ENCODE data around the gene CRYGC. TPM values are rescaled to one million over a fixed set of nuclear protein-coding genes. Genes with fewer than 3 reads are reported as not detected.

CRYGC gene
- total and polyA plus RNA-seq, 2 of the 8 experiments (the other 6 are each of a cell fraction or from before 2014, with no cell fraction given): not detected

GRCh38 chr2:208174144-208174543 is 44.5 kb upstream of the CRYGC start:
- Histone ChIP-seq H3K79me2 (ENCODE audit: control insufficient read depth in 1 of 2, insufficient read depth in 2 of 2, low read length in 2 of 2) (no peaks in the 10 kb centered on the region), H3K4me1 (replicated peaks in 1 of 4; ENCODE audit: control insufficient read depth in 3 of 4, insufficient read depth in 4 of 4, low read length in 3 of 4) (peaks cover 0 to under 1% (median 0%) of the 10 kb centered on the region in 4 experiments; a peak in 2 of 7 replicates), H3K36me3 (ENCODE audit: control insufficient read depth in 2 of 4, insufficient read depth in 4 of 4, low read length in 3 of 4) (no peaks in the 10 kb centered on the region), H3K18ac (ENCODE audit: extremely low read depth, low read length) (no peak overlapping the region), H2BK120ac (replicated peaks; ENCODE audit: low read depth, low read length) (no peak overlapping the region), H4K91ac (replicated peaks; ENCODE audit: insufficient read length, low read length) (no peak overlapping the region), H2BK5ac (ENCODE audit: low read depth, low read length) (no peak overlapping the region), H2BK12ac (ENCODE audit: low read depth, low read length) (no peak overlapping the region), H3K23me2 (ENCODE audit: low read depth, low read length) (peaks cover 3% of the 10 kb centered on the region; the same call in 1 of the 2 replicates), H3K23ac (ENCODE audit: insufficient read length) (no peak overlapping the region), H3K27me3 (replicated peaks in 1 of 4; ENCODE audit: control insufficient read depth in 3 of 4, extremely low read depth in 1 of 4, insufficient read depth in 3 of 4, low read length in 3 of 4) (no peaks in the 10 kb centered on the region), H3K79me1 (ENCODE audit: low read depth, low read length) (no peaks in the 10 kb centered on the region), H3K4me3 (ENCODE audit: extremely low read depth in 1 of 4, insufficient read depth in 2 of 4, low read depth in 3 of 4, low read length in 4 of 4) (no peak overlapping the region), H3K14ac (ENCODE audit: insufficient read length) (no peak overlapping the region), H2AK5ac (ENCODE audit: low read depth, low read length) (no peak overlapping the region), H4K8ac (ENCODE audit: extremely low read depth, insufficient read depth, low read length) (no peak overlapping the region), H2BK15ac (ENCODE audit: low read length) (no peak overlapping the region), H3K4me2 (ENCODE audit: insufficient read depth in 1 of 2, low read depth in 2 of 2, low read length in 2 of 2) (no peak overlapping the region), H4K5ac (ENCODE audit: insufficient read length, low read depth, low read length) (no peak overlapping the region), H2AFZ (ENCODE audit: low read length) (0 out of 2 replicates have a peak overlapping the region, but pooled peaks have one; percentile 23), H3K56ac (replicated peaks; ENCODE audit: insufficient read length, low read depth, low read length) (no peak overlapping the region), H3K9me3 (ENCODE audit: insufficient read depth in 2 of 2, low read depth in 1 of 2, low read length in 1 of 2) (no peaks in the 10 kb centered on the region), H4K20me1 (replicated peaks in 1 of 2; ENCODE audit: control insufficient read depth in 1 of 2, insufficient read depth in 2 of 2, low read length in 2 of 2) (no peaks in the 10 kb centered on the region), H3K4ac (replicated peaks; ENCODE audit: insufficient read length, low read depth, low read length) (no peak overlapping the region), H3K27ac (ENCODE audit: low read depth, low read length) (no peak overlapping the region), H3K9ac (replicated peaks in 1 of 4; ENCODE audit: extremely low read depth in 1 of 4, low read depth in 3 of 4, low read length in 3 of 4) (no peak overlapping the region), H2BK20ac (ENCODE audit: low read length) (no peak overlapping the region)
- FAIRE-seq (no peak), DNase-seq (ENCODE audit: low read depth in 1 of 2, low spot score in 2 of 2) (no peak)
- ChIA-PET CTCF (ENCODE audit: partially characterized antibody) (interaction anchor here (0.8 to 5.2 kb wide), 26 partner anchors 9 to 164 kb away, joined by 3 to 56 read pairs (median 12); partner anchors contain the start of genes C2orf80, CRYGA, CRYGB and CRYGC), POLR2A (ENCODE audit: partially characterized antibody) (interaction anchor here (0.9 to 2.5 kb wide), 2 partner anchors 9 to 80 kb away, joined by 4 to 17 read pairs; partner anchors contain the start of gene IDH1)
- WGBS, 2 experiments (ENCODE audit: extremely low coverage in 1 of 2, insufficient coverage in 1 of 2, insufficient read length in 1 of 2, insufficient replicate concordance in 2 of 2, low coverage in 1 of 2, low lambda C conversion rate in 2 of 2, missing lambda C conversion rate in 1 of 2): 94% methylated on average over 9 of the region's 9 CpGs; no CpG with 5 or more reads in 1 of the 2 experiments
- no peak for TF ChIP-seq CTCF (IDR thresholded peaks at IDR 0.05; ENCODE audit: control extremely low read depth in 1 of 3, insufficient read depth in 1 of 3, low read depth in 1 of 3, low read length in 3 of 3)
- TF ChIP-seq HDAC2 (IDR thresholded peaks at IDR 0.05; ENCODE audit: borderline replicate concordance in 1 of 2, low read depth in 2 of 2, low read length in 2 of 2): no peak
- no peak for TF ChIP-seq BCL11A (IDR thresholded peaks at IDR 0.05; ENCODE audit: low read depth in 2 of 2, low read length in 2 of 2)
- no peak for TF ChIP-seq CREB1 (IDR thresholded peaks at IDR 0.05)
- TF ChIP-seq ZNF274 (IDR thresholded peaks at IDR 0.05; ENCODE audit: borderline replicate concordance, extremely low read depth, low read length): no peak
- TF ChIP-seq ASH2L (IDR thresholded peaks at IDR 0.05; ENCODE audit: low read length): no peak
- no peak for TF ChIP-seq RFX5 (IDR thresholded peaks at IDR 0.05; ENCODE audit: borderline replicate concordance, low read depth, low read length)
- no peak for TF ChIP-seq TAF1 (IDR thresholded peaks at IDR 0.05; ENCODE audit: low read depth, low read length)
- TF ChIP-seq YY1 (IDR thresholded peaks at IDR 0.05; ENCODE audit: low read depth, low read length): no peak
- TF ChIP-seq EP300 (IDR thresholded peaks at IDR 0.05; ENCODE audit: borderline replicate concordance in 1 of 2, low read depth in 2 of 2, low read length in 2 of 2): no peak
- no peak for TF ChIP-seq FOSL1 (IDR thresholded peaks at IDR 0.05; ENCODE audit: insufficient read depth, low read depth, low read length)

Data from H1 (cell line).